Measurements from ENCODE around the gene PDCD4.

DNA sequence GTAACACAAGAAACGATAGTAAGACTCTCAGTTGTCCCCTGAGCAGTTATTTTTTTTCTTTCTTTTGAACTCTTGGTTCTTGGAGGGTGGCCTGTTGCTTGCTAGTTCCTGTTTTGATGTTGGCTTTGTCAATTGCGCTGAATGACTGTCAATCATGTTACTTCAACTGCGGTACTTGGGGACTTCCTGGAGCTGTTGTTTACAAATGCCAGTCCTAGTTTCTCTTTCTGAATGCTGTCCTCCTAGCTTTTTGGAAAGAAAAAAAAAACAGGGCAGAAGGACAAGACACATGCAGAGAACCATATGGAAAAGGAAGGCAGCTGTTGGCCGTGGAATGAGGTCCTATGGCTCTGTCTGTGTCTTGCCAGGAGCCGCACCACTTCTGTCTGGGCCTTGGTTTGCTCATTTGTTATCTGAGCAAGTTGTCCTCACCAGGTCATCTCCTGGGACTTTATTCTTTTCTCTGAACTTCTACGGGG lies 7.0 kb upstream of the PDCD4 start:
- no peak for TF ChIP-seq CTCF (conservative IDR thresholded peaks at IDR 0.05; ENCODE audit: low read depth, low read length)
- no peak for TF ChIP-seq EZH2 (IDR thresholded peaks at IDR 0.05; ENCODE audit: low read length, unreplicated experiment)
